Measurements from ENCODE around the gene RAB30. TPM values are rescaled to one million over a fixed set of nuclear protein-coding genes. Genes with fewer than 3 reads are reported as not detected.

RAB30 gene
- total and polyA plus RNA-seq, 7 experiments from 2014 or later: 7.4 to 50.2 (median 24.4) TPM

DNA sequence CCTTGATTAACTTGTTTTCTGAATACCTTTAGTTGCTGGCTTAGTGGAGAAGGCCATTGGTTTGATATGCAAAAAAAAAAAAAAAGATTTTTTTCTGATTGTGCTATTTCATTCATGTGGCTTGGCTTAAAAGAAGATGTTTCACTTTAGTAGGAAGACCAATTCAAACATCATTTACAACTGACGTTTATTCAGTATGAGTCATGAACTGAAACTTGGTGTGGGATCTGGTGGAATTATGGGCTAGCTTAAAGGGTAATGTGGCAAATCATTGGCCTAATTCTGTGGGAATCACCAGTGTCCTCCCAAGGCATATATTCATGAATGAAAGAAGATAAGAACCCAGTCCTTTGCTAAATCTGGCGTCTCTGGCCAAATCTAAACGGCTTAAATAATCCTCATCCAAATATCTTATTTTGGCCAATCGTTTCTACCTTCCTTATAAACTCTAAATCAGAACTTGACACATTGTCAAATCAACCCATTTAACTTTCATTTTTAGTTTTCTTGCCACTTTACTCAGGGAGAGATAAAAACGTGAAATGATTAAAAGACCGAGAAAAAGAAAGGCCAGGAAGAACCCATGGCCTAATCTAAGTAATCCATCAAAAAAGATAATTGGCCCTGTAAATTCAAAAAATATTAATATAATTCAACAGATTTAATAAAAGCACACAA, 93.1 kb downstream of the RAB30 start:
- H3K4me1 ChIP-seq (ENCODE audit: control insufficient read depth in 2 of 2, insufficient read depth in 2 of 2, low read length in 2 of 2): peaks cover 0 to 5% of the 10 kb centered on the region in 2 donors
- ChIA-PET CTCF (interaction anchor here (0.7 kb wide), 1 partner anchor 111 kb away, joined by 3 read pairs; no protein-coding TSS in a partner anchor), POLR2A (interaction anchor here (0.9 kb wide), 1 partner anchor 88 kb away, joined by 3 read pairs; no protein-coding TSS in a partner anchor)
- no peak for DNase-seq
- H3K27ac Mint-ChIP-seq: peak overlapping the region in 5 of 9 donors; percentile 1 to 59 (median 33)
- intact Hi-C loops (cut with micrococcal nuclease): loop anchor here in 1 of 2 donors (2.0 kb wide), 2 partner anchors 16 to 18 kb away; no protein-coding TSS in a partner anchor
- ATAC-seq: no peak
- no peak overlapping the region for H3K4me3 ChIP-seq (ENCODE audit: low read length)
- H3K9me3 Mint-ChIP-seq: peaks cover 0 to 10% (median 0%) of the 10 kb centered on the region in 11 donors
- peaks cover 2 to 31% (median 23%) of the 10 kb centered on the region in 7 donors for H3K4me1 Mint-ChIP-seq
- peaks cover 0 to 5% (median 0%) of the 10 kb centered on the region in 5 donors for H3K27me3 Mint-ChIP-seq
- no peaks in the 10 kb centered on the region for H3K27me3 ChIP-seq (ENCODE audit: control insufficient read depth in 2 of 2, insufficient read depth in 2 of 2, low read length in 2 of 2)
- H3K4me3 Mint-ChIP-seq: peak overlapping the region in 3 of 10 donors; percentile 7 to 18 (median 13)
- peaks cover 0 to 10% (median 0%) of the 10 kb centered on the region in 3 experiments for H3K36me3 ChIP-seq (ENCODE audit: control insufficient read depth in 2 of 3, insufficient read depth in 3 of 3, low read length in 3 of 3)
- no peak overlapping the region for H3K27ac ChIP-seq (ENCODE audit: low read depth, low read length)
- no peaks in the 10 kb centered on the region for H3K9me3 ChIP-seq (ENCODE audit: control insufficient read depth in 2 of 3, low read length in 3 of 3)
- H3K36me3 Mint-ChIP-seq: peaks cover 7 to 32% (median 22%) of the 10 kb centered on the region in 5 donors

- H3K4me3 ChIP-seq (ENCODE audit: low read length): no peak overlapping the region
- H3K4me1 ChIP-seq (ENCODE audit: control insufficient read depth in 2 of 2, insufficient read depth in 2 of 2, low read length in 2 of 2): peaks cover 0 to 11% of the 10 kb centered on the region in 2 donors
- intact Hi-C loops (cut with micrococcal nuclease): no loop called here
- ChIA-PET CTCF (no interaction called here), POLR2A (interaction anchor here (1.5 kb wide), 1 partner anchor 12 kb away, joined by 3 read pairs; no protein-coding TSS in a partner anchor)
- H3K27ac ChIP-seq (ENCODE audit: low read depth, low read length): no peak overlapping the region
- peaks cover 2 to 46% (median 34%) of the 10 kb centered on the region in 7 donors for H3K4me1 Mint-ChIP-seq
- H3K4me3 Mint-ChIP-seq: no peak overlapping the region
- no peaks in the 10 kb centered on the region for H3K9me3 ChIP-seq (ENCODE audit: control insufficient read depth in 2 of 3, low read length in 3 of 3)
- H3K27me3 ChIP-seq (ENCODE audit: control insufficient read depth in 2 of 2, insufficient read depth in 2 of 2, low read length in 2 of 2): no peaks in the 10 kb centered on the region
- peaks cover 0 to 4% (median 0%) of the 10 kb centered on the region in 3 experiments for H3K36me3 ChIP-seq (ENCODE audit: control insufficient read depth in 2 of 3, insufficient read depth in 3 of 3, low read length in 3 of 3)
- H3K27ac Mint-ChIP-seq: peak overlapping the region in 3 of 9 donors; percentile 29 to 58 (median 43)
- ATAC-seq (no peak), DNase-seq (no peak)
- H3K36me3 Mint-ChIP-seq: peaks cover 1 to 22% (median 17%) of the 10 kb centered on the region in 5 donors
- peaks cover 0 to 10% (median 0%) of the 10 kb centered on the region in 11 donors for H3K9me3 Mint-ChIP-seq
- peaks cover 0 to 10% (median 0%) of the 10 kb centered on the region in 5 donors for H3K27me3 Mint-ChIP-seq
Measured at GRCh38 chr11:82976786-82977185, 94.9 kb downstream of the RAB30 start.

DNA sequence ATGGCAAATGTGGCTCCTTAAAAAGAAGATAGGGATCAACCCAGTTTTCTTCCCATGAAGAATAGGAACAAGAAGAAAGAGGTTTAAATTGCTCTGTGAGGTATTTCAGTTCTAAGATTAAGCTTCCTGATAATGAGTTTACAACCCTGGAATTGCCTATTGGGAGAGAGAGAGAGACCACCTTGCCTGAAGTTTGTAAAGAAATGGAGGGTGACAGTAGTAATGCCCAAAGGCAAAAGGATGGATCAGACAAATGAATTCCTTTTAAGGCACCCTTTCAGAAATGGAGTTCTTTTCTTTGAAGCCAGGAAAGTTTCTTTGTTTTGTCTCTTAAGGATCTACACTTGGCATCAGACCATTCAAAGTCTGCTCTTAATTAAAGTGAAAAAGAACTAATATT, 95.8 kb downstream of the RAB30 start:
- intact Hi-C loops (cut with micrococcal nuclease): no loop called here
- CTCF ChIA-PET: interaction anchor here (1.0 kb wide), 1 partner anchor 13 kb away, joined by 3 read pairs; no protein-coding TSS in a partner anchor

DNA sequence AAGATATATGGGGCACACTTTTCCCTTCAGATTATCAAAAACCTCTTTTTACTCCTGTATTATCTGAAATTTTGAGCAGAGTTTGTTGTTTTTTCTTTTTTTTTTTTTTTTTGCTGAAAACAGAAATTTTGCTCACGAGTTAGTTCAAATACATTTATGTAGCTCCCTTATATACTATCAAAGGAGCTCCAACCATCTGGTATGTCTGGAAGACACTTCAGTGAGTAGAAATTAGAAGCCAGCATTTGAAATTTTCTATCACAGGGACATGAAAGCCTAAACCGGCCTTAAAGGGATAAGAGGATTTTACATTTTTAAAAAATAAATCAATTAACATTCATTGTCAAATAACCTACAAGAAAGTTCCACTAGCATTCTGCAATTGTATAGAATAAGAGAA, 96.8 kb downstream of the RAB30 start:
- POLR2A ChIA-PET: interaction anchor here (0.6 to 1.4 kb wide), 5 partner anchors 10 to 163 kb away, joined by 3 read pairs; no protein-coding TSS in a partner anchor
- intact Hi-C loops (cut with micrococcal nuclease): no loop called here

More for the DNA sequence above, 95.8 kb downstream of the RAB30 start:
- Mint-ChIP-seq H3K27me3 (peaks cover 0 to 10% (median 0%) of the 10 kb centered on the region in 5 donors), H3K9me3 (peaks cover 0 to 10% (median 0%) of the 10 kb centered on the region in 11 donors), H3K4me3 (no peak overlapping the region), H3K27ac (peak overlapping the region in 4 of 9 donors; percentile 22 to 58 (median 38)), H3K36me3 (peaks cover 0 to 13% (median 11%) of the 10 kb centered on the region in 5 donors), H3K4me1 (peaks cover 2 to 53% (median 42%) of the 10 kb centered on the region in 7 donors)
- POLR2A ChIA-PET: interaction anchor here (0.6 kb wide), 1 partner anchor 143 kb away, joined by 3 read pairs; no protein-coding TSS in a partner anchor
- Histone ChIP-seq H3K9me3 (ENCODE audit: control insufficient read depth in 2 of 3, low read length in 3 of 3) (no peaks in the 10 kb centered on the region), H3K4me3 (ENCODE audit: low read length) (no peak overlapping the region), H3K27me3 (ENCODE audit: control insufficient read depth in 2 of 2, insufficient read depth in 2 of 2, low read length in 2 of 2) (no peaks in the 10 kb centered on the region), H3K36me3 (ENCODE audit: control insufficient read depth in 2 of 3, insufficient read depth in 3 of 3, low read length in 3 of 3) (no peaks in the 10 kb centered on the region), H3K27ac (ENCODE audit: low read depth, low read length) (no peak overlapping the region), H3K4me1 (ENCODE audit: control insufficient read depth in 2 of 2, insufficient read depth in 2 of 2, low read length in 2 of 2) (peaks cover 0 to 11% of the 10 kb centered on the region in 2 donors)
- DNase-seq (no peak), ATAC-seq (no peak)

DNA sequence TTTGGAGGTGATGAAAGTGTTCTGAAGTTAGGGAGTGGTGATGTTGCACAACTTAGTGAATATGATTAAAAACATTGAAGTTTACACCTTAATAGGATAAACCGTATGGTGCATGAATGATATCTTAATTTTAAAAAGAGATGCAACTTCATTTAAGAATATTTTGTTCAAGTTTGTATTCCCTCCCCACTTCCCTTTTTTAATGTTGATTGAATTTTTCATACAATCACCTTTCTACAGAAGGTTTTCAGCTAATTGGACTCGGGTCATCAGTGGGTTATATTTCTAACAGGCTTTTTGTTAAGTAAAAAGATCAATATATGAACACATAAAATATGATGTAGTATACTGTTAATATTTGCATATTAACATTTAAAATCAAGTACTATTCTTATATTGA, 97.6 kb downstream of the RAB30 start:
- no peak for ATAC-seq
- H3K4me1 ChIP-seq (ENCODE audit: control insufficient read depth in 2 of 2, insufficient read depth in 2 of 2, low read length in 2 of 2): peaks cover 7 to 11% of the 10 kb centered on the region in 2 donors
- H3K27me3 ChIP-seq (ENCODE audit: control insufficient read depth in 2 of 2, insufficient read depth in 2 of 2, low read length in 2 of 2): no peaks in the 10 kb centered on the region
- POLR2A ChIA-PET: interaction anchor here (0.8 to 1.4 kb wide), 3 partner anchors 9 to 18 kb away, joined by 3 read pairs; no protein-coding TSS in a partner anchor
- H3K27ac ChIP-seq (ENCODE audit: low read depth, low read length): no peak overlapping the region
- peaks cover 0 to 13% (median 10%) of the 10 kb centered on the region in 5 donors for H3K36me3 Mint-ChIP-seq
- H3K4me3 Mint-ChIP-seq: no peak overlapping the region
- CTCF ChIA-PET: interaction anchor here (0.5 to 0.6 kb wide), 2 partner anchors 229 to 335 kb away, joined by 3 to 4 read pairs; no protein-coding TSS in a partner anchor
- H3K27ac Mint-ChIP-seq: peak overlapping the region in 2 of 9 donors; percentile 1 to 68
- no peak overlapping the region for H3K4me3 ChIP-seq (ENCODE audit: low read length)
- intact Hi-C loops (cut with micrococcal nuclease): no loop called here
- H3K36me3 ChIP-seq (ENCODE audit: control insufficient read depth in 2 of 3, insufficient read depth in 3 of 3, low read length in 3 of 3): no peaks in the 10 kb centered on the region
- peaks cover 0 to 10% (median 0%) of the 10 kb centered on the region in 5 donors for H3K27me3 Mint-ChIP-seq
- H3K9me3 ChIP-seq (ENCODE audit: control insufficient read depth in 2 of 3, low read length in 3 of 3): no peaks in the 10 kb centered on the region
- H3K9me3 Mint-ChIP-seq: peaks cover 0 to 10% (median 0%) of the 10 kb centered on the region in 11 donors
- peaks cover 6 to 61% (median 49%) of the 10 kb centered on the region in 7 donors for H3K4me1 Mint-ChIP-seq
- DNase-seq: no peak

More for the DNA sequence above, 96.8 kb downstream of the RAB30 start:
- Mint-ChIP-seq H3K36me3 (peaks cover 0 to 13% (median 9%) of the 10 kb centered on the region in 5 donors), H3K4me3 (no peak overlapping the region), H3K4me1 (peaks cover 2 to 59% (median 47%) of the 10 kb centered on the region in 7 donors), H3K27ac (peak overlapping the region in 1 of 9 donors; percentile 1), H3K27me3 (peaks cover 0 to 10% (median 0%) of the 10 kb centered on the region in 5 donors), H3K9me3 (peaks cover 0 to 10% (median 0%) of the 10 kb centered on the region in 11 donors)
- Histone ChIP-seq H3K9me3 (ENCODE audit: control insufficient read depth in 2 of 3, low read length in 3 of 3) (no peaks in the 10 kb centered on the region), H3K27ac (ENCODE audit: low read depth, low read length) (no peak overlapping the region), H3K4me1 (ENCODE audit: control insufficient read depth in 2 of 2, insufficient read depth in 2 of 2, low read length in 2 of 2) (peaks cover 3 to 11% of the 10 kb centered on the region in 2 donors), H3K36me3 (ENCODE audit: control insufficient read depth in 2 of 3, insufficient read depth in 3 of 3, low read length in 3 of 3) (no peaks in the 10 kb centered on the region), H3K4me3 (ENCODE audit: low read length) (no peak overlapping the region), H3K27me3 (ENCODE audit: control insufficient read depth in 2 of 2, insufficient read depth in 2 of 2, low read length in 2 of 2) (no peaks in the 10 kb centered on the region)
- CTCF ChIA-PET: no interaction called here
- ATAC-seq (no peak), DNase-seq (no peak)

- Histone ChIP-seq H3K4me3 (ENCODE audit: low read length) (peak overlapping the region; percentile 61), H3K27me3 (ENCODE audit: control insufficient read depth in 2 of 2, insufficient read depth in 2 of 2, low read length in 2 of 2) (no peaks in the 10 kb centered on the region), H3K4me1 (ENCODE audit: control insufficient read depth in 2 of 2, insufficient read depth in 2 of 2, low read length in 2 of 2) (peaks cover 6 to 12% of the 10 kb centered on the region in 2 donors), H3K9me3 (ENCODE audit: control insufficient read depth in 2 of 3, low read length in 3 of 3) (no peaks in the 10 kb centered on the region), H3K27ac (ENCODE audit: low read depth, low read length) (peak overlapping the region; percentile 53), H3K36me3 (ENCODE audit: control insufficient read depth in 2 of 3, insufficient read depth in 3 of 3, low read length in 3 of 3) (no peaks in the 10 kb centered on the region)
- Mint-ChIP-seq H3K36me3 (peaks cover 0 to 8% (median 5%) of the 10 kb centered on the region in 5 donors), H3K9me3 (peaks cover 0 to 9% (median 0%) of the 10 kb centered on the region in 11 donors), H3K4me1 (peaks cover 6 to 56% (median 46%) of the 10 kb centered on the region in 7 donors), H3K27ac (peak overlapping the region in 8 of 9 donors; percentile 81 to 94 (median 87)), H3K27me3 (peaks cover 0 to 10% (median 0%) of the 10 kb centered on the region in 5 donors), H3K4me3 (peak overlapping the region; percentile 73 to 90 (median 87))
- DNase-seq (no peak), ATAC-seq (no peak)
- ChIA-PET POLR2A (interaction anchor here (0.6 to 4.5 kb wide), 13 partner anchors 13 to 185 kb away, joined by 3 to 105 read pairs (median 7); partner anchors contain the start of genes DDIAS, PCF11, PRCP and RAB30), CTCF (interaction anchor here (1.1 to 2.0 kb wide), 3 partner anchors 10 to 65 kb away, joined by 3 to 13 read pairs (median 5); no protein-coding TSS in a partner anchor)
- intact Hi-C loops (cut with micrococcal nuclease): loop anchor here in 1 of 2 donors (1.0 kb wide), 1 partner anchor 9 kb away; no protein-coding TSS in a partner anchor
Measured at GRCh38 chr11:82972103-82972502, 99.6 kb downstream of the RAB30 start.

Data from naive thymus-derived CD4-positive, alpha-beta T cell (primary cell).